NCI-H2081 treated with DMSO at 0.1 percent for 48 hours (cell line): ENCODE data around the gene KDM4C.

Source experiments
- DNase-seq: peaks from one replicate; lab custom pipeline; 2025; lab: John Stamatoyannopoulos, UW

KDM4C gene

GRCh38 chr9:6869081-6869948, 111.5 kb downstream of the KDM4C start:
- DNase-seq: no peak

GRCh38 chr9:6870149-6870548, 112.4 kb downstream of the KDM4C start:
- no peak for DNase-seq

- no peak for DNase-seq
These were observed 113.1 kb downstream of the KDM4C start for GRCh38 chr9:6870650-6871477.

- no peak for DNase-seq
These were observed 116.1 kb downstream of the KDM4C start for GRCh38 chr9:6873857-6874256.

- no peak for DNase-seq
These were observed 118.6 kb downstream of the KDM4C start for GRCh38 chr9:6876195-6876894.

- DNase-seq: no peak
These were observed 119.9 kb downstream of the KDM4C start for GRCh38 chr9:6877671-6878161.

- DNase-seq: no peak
These were observed 122.9 kb downstream of the KDM4C start for GRCh38 chr9:6880626-6881025.

- no peak for DNase-seq
These were observed 126.3 kb downstream of the KDM4C start for GRCh38 chr9:6884101-6884500.

GRCh38 chr9:6884990-6885389, 127.2 kb downstream of the KDM4C start:
- DNase-seq: no peak

- DNase-seq: no peak
These were observed 129.3 kb downstream of the KDM4C start for GRCh38 chr9:6887051-6887450.

- DNase-seq: no peak
These were observed 132.1 kb downstream of the KDM4C start for GRCh38 chr9:6889868-6890267.

GRCh38 chr9:6893350-6894131, 135.8 kb downstream of the KDM4C start:
- DNase-seq: no peak

- no peak for DNase-seq
These were observed 136.4 kb downstream of the KDM4C start for GRCh38 chr9:6894135-6894534.

- DNase-seq: no peak
These were observed 138.0 kb downstream of the KDM4C start for GRCh38 chr9:6895754-6896153.

GRCh38 chr9:6896562-6896961, 138.8 kb downstream of the KDM4C start:
- no peak for DNase-seq

- DNase-seq: no peak
These were observed 139.5 kb downstream of the KDM4C start for GRCh38 chr9:6897207-6897822.

GRCh38 chr9:6897898-6898302, 140.1 kb downstream of the KDM4C start:
- DNase-seq: no peak

- no peak for DNase-seq
These were observed 141.5 kb downstream of the KDM4C start for GRCh38 chr9:6899274-6899673.

- no peak for DNase-seq
These were observed 142.7 kb downstream of the KDM4C start for GRCh38 chr9:6900440-6900883.

GRCh38 chr9:6901180-6901579, 143.4 kb downstream of the KDM4C start:
- no peak for DNase-seq

GRCh38 chr9:6902423-6902822, 144.7 kb downstream of the KDM4C start:
- DNase-seq: no peak
